ENCODE results near the gene CTCFL. TPM values are rescaled to one million over a fixed set of nuclear protein-coding genes. Genes with fewer than 3 reads are reported as not detected.
A peak's percentile ranks its signal among the peaks of the same experiment; 100 is the strongest.

The CTCFL gene
- total and polyA plus RNA-seq, 2 of the 8 experiments (the other 6 are each of a cell fraction or from before 2014, with no cell fraction given), result 0.30 to 0.80 TPM

GRCh38 chr20:57498425-57499400 is 26.2 kb downstream of the CTCFL start:
- Histone ChIP-seq H2AK5ac (ENCODE audit: low read depth, low read length) (no peak overlapping the region), H3K4me2 (ENCODE audit: insufficient read depth in 1 of 2, low read depth in 2 of 2, low read length in 2 of 2) (no peak overlapping the region), H3K79me1 (ENCODE audit: low read depth, low read length) (no peaks in the 10 kb centered on the region), H3K18ac (ENCODE audit: extremely low read depth, low read length) (0 out of 2 replicates have a peak overlapping the region, but pooled peaks have one; percentile 6), H4K8ac (ENCODE audit: extremely low read depth, insufficient read depth, low read length) (no peak overlapping the region), H3K9ac (replicated peaks in 1 of 4; ENCODE audit: extremely low read depth in 1 of 4, low read depth in 3 of 4, low read length in 3 of 4) (no peak overlapping the region), H3K9me3 (ENCODE audit: insufficient read depth in 2 of 2, low read depth in 1 of 2, low read length in 1 of 2) (no peaks in the 10 kb centered on the region), H2BK15ac (ENCODE audit: low read length) (0 out of 2 replicates have a peak overlapping the region, but pooled peaks have one; percentile 53), H3K4ac (replicated peaks; ENCODE audit: insufficient read length, low read depth, low read length) (no peak overlapping the region), H2BK5ac (ENCODE audit: low read depth, low read length) (no peak overlapping the region), H3K27ac (ENCODE audit: low read depth, low read length) (no peak overlapping the region), H3K23me2 (ENCODE audit: low read depth, low read length) (no peaks in the 10 kb centered on the region), H2AFZ (ENCODE audit: low read length) (0 out of 2 replicates have a peak overlapping the region, but pooled peaks have one; percentile 47), H2BK20ac (ENCODE audit: low read length) (0 out of 2 replicates have a peak overlapping the region, but pooled peaks have one; percentile 43), H3K36me3 (ENCODE audit: control insufficient read depth in 2 of 4, insufficient read depth in 4 of 4, low read length in 3 of 4) (no peaks in the 10 kb centered on the region), H4K5ac (ENCODE audit: insufficient read length, low read depth, low read length) (no peak overlapping the region), H3K23ac (ENCODE audit: insufficient read length) (no peak overlapping the region), H3K56ac (replicated peaks; ENCODE audit: insufficient read length, low read depth, low read length) (no peak overlapping the region), H3K79me2 (ENCODE audit: control insufficient read depth in 1 of 2, insufficient read depth in 2 of 2, low read length in 2 of 2) (no peaks in the 10 kb centered on the region), H3K14ac (ENCODE audit: insufficient read length) (no peak overlapping the region), H2BK12ac (ENCODE audit: low read depth, low read length) (no peak overlapping the region), H3K4me1 (replicated peaks in 1 of 4; ENCODE audit: control insufficient read depth in 3 of 4, insufficient read depth in 4 of 4, low read length in 3 of 4) (peaks cover 0 to 4% (median 2%) of the 10 kb centered on the region in 4 experiments; a peak in 5 of 7 replicates), H3K4me3 (ENCODE audit: extremely low read depth in 1 of 4, insufficient read depth in 2 of 4, low read depth in 3 of 4, low read length in 4 of 4) (no peak overlapping the region), H2BK120ac (replicated peaks; ENCODE audit: low read depth, low read length) (no peak overlapping the region), H4K91ac (replicated peaks; ENCODE audit: insufficient read length, low read length) (no peak overlapping the region), H3K27me3 (replicated peaks in 1 of 4; ENCODE audit: control insufficient read depth in 3 of 4, extremely low read depth in 1 of 4, insufficient read depth in 3 of 4, low read length in 3 of 4) (no peaks in the 10 kb centered on the region), H4K20me1 (replicated peaks in 1 of 2; ENCODE audit: control insufficient read depth in 1 of 2, insufficient read depth in 2 of 2, low read length in 2 of 2) (no peaks in the 10 kb centered on the region)
- DNase-seq (ENCODE audit: low read depth in 1 of 2, low spot score in 2 of 2) (no peak), FAIRE-seq (no peak)
- ChIA-PET POLR2A (ENCODE audit: partially characterized antibody) (interaction anchor here (0.8 to 1.7 kb wide), 3 partner anchors 10 to 108 kb away, joined by 3 read pairs; no protein-coding TSS in a partner anchor), CTCF (ENCODE audit: partially characterized antibody) (interaction anchor here (0.7 to 3.3 kb wide), 33 partner anchors 9 to 721 kb away, joined by 3 to 18 read pairs (median 4); no protein-coding TSS in a partner anchor)
- TF ChIP-seq RAD21 (IDR thresholded peaks at IDR 0.05 in 1 of 2, conservative IDR thresholded peaks at IDR 0.05 in 1 of 2; ENCODE audit: low read depth in 2 of 2, low read length in 2 of 2) (peak; percentile 52 to 69), KDM4A (IDR thresholded peaks at IDR 0.05; ENCODE audit: low read depth, low read length, severe bottlenecking) (no peak)
- TF ChIP-seq, protein P1, sequence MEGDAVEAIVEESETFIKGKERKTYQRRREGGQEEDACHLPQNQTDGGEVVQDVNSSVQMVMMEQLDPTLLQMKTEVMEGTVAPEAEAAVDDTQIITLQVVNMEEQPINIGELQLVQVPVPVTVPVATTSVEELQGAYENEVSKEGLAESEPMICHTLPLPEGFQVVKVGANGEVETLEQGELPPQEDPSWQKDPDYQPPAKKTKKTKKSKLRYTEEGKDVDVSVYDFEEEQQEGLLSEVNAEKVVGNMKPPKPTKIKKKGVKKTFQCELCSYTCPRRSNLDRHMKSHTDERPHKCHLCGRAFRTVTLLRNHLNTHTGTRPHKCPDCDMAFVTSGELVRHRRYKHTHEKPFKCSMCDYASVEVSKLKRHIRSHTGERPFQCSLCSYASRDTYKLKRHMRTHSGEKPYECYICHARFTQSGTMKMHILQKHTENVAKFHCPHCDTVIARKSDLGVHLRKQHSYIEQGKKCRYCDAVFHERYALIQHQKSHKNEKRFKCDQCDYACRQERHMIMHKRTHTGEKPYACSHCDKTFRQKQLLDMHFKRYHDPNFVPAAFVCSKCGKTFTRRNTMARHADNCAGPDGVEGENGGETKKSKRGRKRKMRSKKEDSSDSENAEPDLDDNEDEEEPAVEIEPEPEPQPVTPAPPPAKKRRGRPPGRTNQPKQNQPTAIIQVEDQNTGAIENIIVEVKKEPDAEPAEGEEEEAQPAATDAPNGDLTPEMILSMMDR (IDR thresholded peaks at IDR 0.05; ENCODE audit: control extremely low read depth in 1 of 3, insufficient read depth in 1 of 3, low read depth in 1 of 3, low read length in 3 of 3), result peak; percentile 62 to 68 (median 68)
- WGBS, 2 experiments (ENCODE audit: extremely low coverage in 1 of 2, insufficient coverage in 1 of 2, insufficient read length in 1 of 2, insufficient replicate concordance in 2 of 2, low coverage in 1 of 2, low lambda C conversion rate in 2 of 2, missing lambda C conversion rate in 1 of 2), result 62% methylated on average over 20 of the region's 20 CpGs; no CpG with 5 or more reads in 1 of the 2 experiments

Measured in H1 (cell line).